ENCODE measurements around the gene SLC35F6. TPM values are rescaled to one million over a fixed set of nuclear protein-coding genes. Genes with fewer than 3 reads are reported as not detected.

Gene SLC35F6, protein sequence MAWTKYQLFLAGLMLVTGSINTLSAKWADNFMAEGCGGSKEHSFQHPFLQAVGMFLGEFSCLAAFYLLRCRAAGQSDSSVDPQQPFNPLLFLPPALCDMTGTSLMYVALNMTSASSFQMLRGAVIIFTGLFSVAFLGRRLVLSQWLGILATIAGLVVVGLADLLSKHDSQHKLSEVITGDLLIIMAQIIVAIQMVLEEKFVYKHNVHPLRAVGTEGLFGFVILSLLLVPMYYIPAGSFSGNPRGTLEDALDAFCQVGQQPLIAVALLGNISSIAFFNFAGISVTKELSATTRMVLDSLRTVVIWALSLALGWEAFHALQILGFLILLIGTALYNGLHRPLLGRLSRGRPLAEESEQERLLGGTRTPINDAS
- total RNA-seq = 10 to 100 TPM; 15.0 to 32.5 (median 24.4) TPM
- 10 to 100 TPM; 14.8 to 40.2 (median 25.1) TPM for polyA plus RNA-seq
- long read RNA-seq, donor 1, partial matches to known transcripts = 0 of 4 reads
- long read RNA-seq, donor 1, other reads (novel, unspliced or antisense) = 0 of 4 reads
- long read RNA-seq, donor 2, transcript SLC35F6-201 (6 exons, 3,898 nt) = major isoform, 13 of 18 reads
- long read RNA-seq, donor 2, partial matches to known transcripts = 2 of 18 reads
- long read RNA-seq, donor 2, other reads (novel, unspliced or antisense) = 3 of 18 reads

GRCh38 chr2:26764078-26764887, at the start of gene SLC35F6:
Gene SLC35F6, plus strand, starts transcription at chr2:26764284. Its CDS starts 66 bp downstream, at chr2:26764350.
- Histone ChIP-seq H3K27me3 (ENCODE audit: insufficient read depth in 3 of 3, low read length in 2 of 3) (no peaks in the 10 kb centered on the region), H3K4me3 (peak within 1 kb of the TSS; percentile 85), H3K4me1 (peaks cover 25% of the 10 kb centered on the region), H3K9me3 (no peaks in the 10 kb centered on the region), H3K27ac (peak within 1 kb of the TSS; percentile 88), H3K36me3 (ENCODE audit: insufficient read depth in 1 of 2, low read depth in 1 of 2) (no peaks in the 10 kb centered on the region)
- intact Hi-C loops (cut with DNase I) = no loop called here
- TF ChIP-seq CTCF (IDR thresholded peaks at IDR 0.05) = no peak
- DNase-seq = peak; percentile 88 to 93
- 1% methylated on average over 53 to 68 of the region's 68 CpGs for WGBS, 3 donors
- ATAC-seq = peak; percentile 95 to 98 (median 96)

- H3K27me3 ChIP-seq (ENCODE audit: insufficient read depth in 3 of 3, low read length in 2 of 3) = no peaks in the 10 kb centered on the region
- no peaks in the 10 kb centered on the region for H3K9me3 ChIP-seq
- intact Hi-C loops (cut with DNase I) = no loop called here
- H3K4me3 ChIP-seq = no peak overlapping the region
- no peak for TF ChIP-seq CTCF (IDR thresholded peaks at IDR 0.05)
- 78 to 86% (median 80%) methylated on average over 13 of the region's 13 CpGs for WGBS, 3 donors
- DNase-seq (no peak), ATAC-seq (no peak)
- peaks cover 5% of the 10 kb centered on the region for H3K4me1 ChIP-seq
- H3K36me3 ChIP-seq (ENCODE audit: insufficient read depth in 1 of 2, low read depth in 1 of 2) = no peaks in the 10 kb centered on the region
- no peak overlapping the region for H3K27ac ChIP-seq
These were observed 48.4 kb upstream of the SLC35F6 start for GRCh38 chr2:26715528-26716270.

GRCh38 chr2:26716340-26716739, 47.7 kb upstream of the SLC35F6 start:
- H3K4me1 ChIP-seq = peaks cover 8% of the 10 kb centered on the region
- no peaks in the 10 kb centered on the region for H3K27me3 ChIP-seq (ENCODE audit: insufficient read depth in 3 of 3, low read length in 2 of 3)
- DNase-seq = no peak
- no peak overlapping the region for H3K4me3 ChIP-seq
- intact Hi-C loops (cut with DNase I) = no loop called here
- no peak overlapping the region for H3K27ac ChIP-seq
- ATAC-seq = no peak
- TF ChIP-seq CTCF (IDR thresholded peaks at IDR 0.05) = no peak
- no peaks in the 10 kb centered on the region for H3K36me3 ChIP-seq (ENCODE audit: insufficient read depth in 1 of 2, low read depth in 1 of 2)
- 96 to 97% (median 96%) methylated on average over 3 of the region's 3 CpGs for WGBS, 3 donors
- no peaks in the 10 kb centered on the region for H3K9me3 ChIP-seq

GRCh38 chr2:26716769-26717168, 47.3 kb upstream of the SLC35F6 start:
- H3K27ac ChIP-seq = no peak overlapping the region

More at GRCh38 chr2:26716769-26717168, 47.3 kb upstream of the SLC35F6 start:
- ATAC-seq (no peak), DNase-seq (no peak)
- H3K27me3 ChIP-seq (ENCODE audit: insufficient read depth in 3 of 3, low read length in 2 of 3) = no peaks in the 10 kb centered on the region
- peaks cover 12% of the 10 kb centered on the region for H3K4me1 ChIP-seq
- no peak for TF ChIP-seq CTCF (IDR thresholded peaks at IDR 0.05)
- H3K9me3 ChIP-seq = no peaks in the 10 kb centered on the region
- no peak overlapping the region for H3K4me3 ChIP-seq
- intact Hi-C loops (cut with DNase I) = no loop called here
- H3K36me3 ChIP-seq (ENCODE audit: insufficient read depth in 1 of 2, low read depth in 1 of 2) = no peaks in the 10 kb centered on the region
- 90 to 94% (median 90%) methylated on average over 2 of the region's 2 CpGs for WGBS, 3 donors
